GM19395 (cell line): Measurements from ENCODE around the gene GRAMD1A.
"Not testable (repeated sequence)": the region's sequence is repeated elsewhere in the genome, so short reads cannot be mapped to it uniquely, and the experiment has no call there.

Experiments
- ATAC-seq: cut with Tn5 transposase; IDR thresholded peaks from one replicate; pipeline ENCODE4 v1.9.1; 2021; ENCODE audit warnings: mild to moderate bottlenecking, moderate library complexity; ENCODE audit not compliant: unreplicated experiment

Gene GRAMD1A

GRCh38 chr19:34976611-34977010, 23.5 kb upstream of the GRAMD1A start:
- ATAC-seq = no peak

- no peak for ATAC-seq
These were observed 20.1 kb upstream of the GRAMD1A start for GRCh38 chr19:34979819-34980640.

- no peak for ATAC-seq
These were observed 17.8 kb upstream of the GRAMD1A start for GRCh38 chr19:34982275-34982674.

- no peak for ATAC-seq
These were observed 16.3 kb upstream of the GRAMD1A start for GRCh38 chr19:34983786-34984185.

GRCh38 chr19:34984287-34984686, 15.8 kb upstream of the GRAMD1A start:
- no peak for ATAC-seq

GRCh38 chr19:34985249-34986022, 14.7 kb upstream of the GRAMD1A start:
- ATAC-seq = no peak

GRCh38 chr19:34988119-34988518, 12.0 kb upstream of the GRAMD1A start:
- ATAC-seq = no peak

GRCh38 chr19:34989298-34989697, 10.8 kb upstream of the GRAMD1A start:
- ATAC-seq = no peak

- ATAC-seq = no peak
These were observed 9.4 kb upstream of the GRAMD1A start for GRCh38 chr19:34990578-34991192.

GRCh38 chr19:34991542-34992333, 8.4 kb upstream of the GRAMD1A start:
- no peak for ATAC-seq

GRCh38 chr19:34992582-34992981, 7.5 kb upstream of the GRAMD1A start:
- ATAC-seq = not testable (repeated sequence)

- ATAC-seq = no peak
These were observed 5.9 kb upstream of the GRAMD1A start for GRCh38 chr19:34994286-34994642.

- ATAC-seq = no peak
These were observed 5.2 kb upstream of the GRAMD1A start for GRCh38 chr19:34994643-34995541.

- no peak for ATAC-seq
These were observed 4.6 kb upstream of the GRAMD1A start for GRCh38 chr19:34995551-34995950.

- no peak for ATAC-seq
These were observed 3.0 kb upstream of the GRAMD1A start for GRCh38 chr19:34997071-34997617.

GRCh38 chr19:34998224-34998623, 1.9 kb upstream of the GRAMD1A start:
- ATAC-seq = not testable (repeated sequence)

GRCh38 chr19:34998777-34999497, 1.2 kb upstream of the GRAMD1A start:
- no peak for ATAC-seq

GRCh38 chr19:35000338-35000646, 169 bp downstream of the GRAMD1A start:
- no peak for ATAC-seq
